Bone marrow (tissue), 2 donors: ENCODE data around the gene DDX49.

Experiments
- DNase-seq, 2 donors: peaks; one replicate each; lab custom pipeline; 2025; lab: John Stamatoyannopoulos, UW

The DDX49 gene, protein sequence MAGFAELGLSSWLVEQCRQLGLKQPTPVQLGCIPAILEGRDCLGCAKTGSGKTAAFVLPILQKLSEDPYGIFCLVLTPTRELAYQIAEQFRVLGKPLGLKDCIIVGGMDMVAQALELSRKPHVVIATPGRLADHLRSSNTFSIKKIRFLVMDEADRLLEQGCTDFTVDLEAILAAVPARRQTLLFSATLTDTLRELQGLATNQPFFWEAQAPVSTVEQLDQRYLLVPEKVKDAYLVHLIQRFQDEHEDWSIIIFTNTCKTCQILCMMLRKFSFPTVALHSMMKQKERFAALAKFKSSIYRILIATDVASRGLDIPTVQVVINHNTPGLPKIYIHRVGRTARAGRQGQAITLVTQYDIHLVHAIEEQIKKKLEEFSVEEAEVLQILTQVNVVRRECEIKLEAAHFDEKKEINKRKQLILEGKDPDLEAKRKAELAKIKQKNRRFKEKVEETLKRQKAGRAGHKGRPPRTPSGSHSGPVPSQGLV

DNA sequence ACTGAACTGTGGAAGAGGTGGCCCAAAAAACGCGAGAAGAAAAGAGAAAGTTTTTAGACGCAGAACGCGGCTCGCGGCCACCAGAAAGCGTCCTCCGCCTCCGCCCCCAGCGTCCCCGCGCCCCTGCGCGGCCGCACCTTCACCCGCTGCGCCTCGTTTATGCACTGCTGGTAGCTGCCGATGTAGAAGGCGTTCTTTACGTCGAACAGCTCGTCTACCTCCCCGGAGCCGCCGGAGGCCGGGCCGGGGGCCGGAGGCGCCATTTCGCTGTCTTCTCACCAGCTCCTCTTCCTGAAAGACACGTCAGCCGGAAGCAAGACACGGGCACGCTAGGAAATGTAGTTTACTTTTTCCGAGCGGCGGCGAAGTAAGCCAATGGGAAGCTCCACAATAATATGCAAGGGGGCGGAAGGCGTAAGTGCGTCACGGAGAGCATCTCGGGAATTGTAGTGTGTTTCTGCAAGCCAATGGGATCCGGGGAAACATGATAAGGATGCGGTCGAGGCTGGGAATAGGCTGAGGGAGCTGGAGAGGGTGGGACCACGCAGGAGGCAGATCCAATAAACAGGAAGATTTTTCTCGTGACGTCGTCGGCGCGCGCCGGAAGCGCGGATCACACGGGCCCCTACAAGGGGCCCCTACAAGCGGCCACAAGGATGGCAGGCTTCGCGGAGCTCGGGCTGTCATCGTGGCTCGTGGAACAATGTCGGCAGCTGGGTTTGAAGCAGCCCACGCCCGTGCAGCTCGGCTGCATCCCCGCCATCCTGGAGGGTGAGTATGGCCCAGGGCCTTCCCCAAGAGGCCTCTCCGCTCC, at the start of gene DDX49, which contains the start of gene COPE:
Gene DDX49, plus strand, starts transcription at position 630 of the 814 bp plus-strand sequence. Its CDS starts 27 bp downstream, at position 657.
Gene COPE, minus strand, starts transcription at position 302 of the 814 bp plus-strand sequence. Its CDS starts 39 bp downstream, at position 263.
- peak; percentile 91 to 100 for DNase-seq

DNA sequence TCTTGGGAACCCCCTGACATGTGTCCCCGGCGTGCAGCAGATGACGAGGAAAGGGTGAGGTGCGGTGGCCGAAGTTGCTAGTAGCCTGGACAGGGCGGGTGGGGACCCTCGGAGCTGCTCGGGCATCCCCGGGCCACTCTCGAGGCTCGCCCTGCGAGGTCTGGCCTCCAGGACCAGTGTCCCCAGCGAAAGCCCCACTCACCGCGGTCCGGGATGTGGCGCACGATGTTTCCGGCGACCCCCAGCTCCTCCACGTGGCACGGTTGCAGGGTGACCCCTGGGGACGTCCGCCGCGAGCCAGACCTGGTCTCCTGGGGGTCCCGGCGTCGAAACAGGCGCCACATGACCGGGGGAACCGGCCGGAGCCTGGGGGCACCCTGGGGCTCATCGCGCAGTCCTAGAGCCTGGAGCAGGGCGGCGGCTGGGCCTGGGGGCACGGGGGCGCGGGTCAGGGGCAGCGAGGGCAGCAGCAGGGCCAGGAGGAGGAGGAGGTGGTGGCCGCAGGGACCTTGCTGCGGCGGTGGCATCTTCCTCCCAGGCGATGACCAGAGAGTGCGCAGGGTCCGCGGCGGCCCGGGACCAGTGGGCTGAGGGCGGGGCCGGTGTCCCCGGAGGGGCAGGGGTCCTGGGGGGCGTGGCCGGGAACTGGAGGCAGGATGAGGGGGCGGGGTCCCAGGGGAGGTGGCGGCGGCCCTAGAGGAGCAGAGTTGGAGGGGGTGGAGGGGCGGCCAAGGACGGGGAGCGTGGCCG, 49.6 kb upstream of the DDX49 start:
- no peak for DNase-seq

GRCh38 chr19:18870531-18871172, 48.9 kb upstream of the DDX49 start:
- no peak for DNase-seq

DNA sequence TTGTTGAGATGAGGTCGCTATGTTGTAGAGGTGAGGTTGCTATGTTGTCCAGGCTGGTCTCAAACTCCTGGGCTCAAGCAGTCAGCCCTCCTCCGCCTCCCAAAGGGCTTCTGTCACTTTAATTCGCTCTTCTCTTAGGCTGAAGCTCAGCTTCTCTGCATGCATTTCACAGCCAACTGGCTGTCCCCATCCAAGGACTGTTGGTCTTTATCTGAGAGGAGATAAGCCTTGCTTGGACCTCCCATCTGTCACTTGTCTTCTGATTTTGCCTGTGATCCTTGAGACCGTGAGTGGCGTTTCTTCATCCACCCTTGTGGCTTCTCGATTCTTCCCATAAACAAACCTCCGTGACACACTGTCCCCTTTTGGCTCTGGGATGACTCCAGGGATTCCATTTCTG, 48.0 kb upstream of the DDX49 start:
- no peak for DNase-seq

DNA sequence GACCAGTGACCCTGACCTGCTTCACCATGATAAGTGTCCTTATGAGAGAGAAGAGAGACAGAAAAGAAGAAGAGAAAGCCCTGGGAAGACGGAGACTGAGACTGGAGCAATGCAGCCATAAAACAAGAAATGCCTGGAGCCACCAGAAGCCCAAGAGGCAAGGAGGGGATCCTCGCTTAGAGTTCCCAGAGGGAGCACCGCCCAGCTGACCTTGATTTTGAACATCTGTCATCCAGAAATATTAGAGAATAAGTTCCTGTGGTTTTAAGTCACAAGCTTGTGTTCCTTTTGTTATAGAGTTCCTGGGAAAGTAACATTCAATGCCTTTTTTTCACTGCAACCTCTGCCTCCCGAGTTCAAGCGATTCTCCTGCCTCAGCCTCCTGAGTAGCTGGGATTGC, 43.8 kb upstream of the DDX49 start:
- DNase-seq: no peak

GRCh38 chr19:18876865-18877264, 42.6 kb upstream of the DDX49 start:
- DNase-seq: no peak

GRCh38 chr19:18878058-18878797, 41.3 kb upstream of the DDX49 start:
- DNase-seq: no peak

- DNase-seq: no peak
Measured at GRCh38 chr19:18878858-18879578, 40.5 kb upstream of the DDX49 start.

- DNase-seq: no peak
Measured at GRCh38 chr19:18879579-18880373, 39.7 kb upstream of the DDX49 start.

DNA sequence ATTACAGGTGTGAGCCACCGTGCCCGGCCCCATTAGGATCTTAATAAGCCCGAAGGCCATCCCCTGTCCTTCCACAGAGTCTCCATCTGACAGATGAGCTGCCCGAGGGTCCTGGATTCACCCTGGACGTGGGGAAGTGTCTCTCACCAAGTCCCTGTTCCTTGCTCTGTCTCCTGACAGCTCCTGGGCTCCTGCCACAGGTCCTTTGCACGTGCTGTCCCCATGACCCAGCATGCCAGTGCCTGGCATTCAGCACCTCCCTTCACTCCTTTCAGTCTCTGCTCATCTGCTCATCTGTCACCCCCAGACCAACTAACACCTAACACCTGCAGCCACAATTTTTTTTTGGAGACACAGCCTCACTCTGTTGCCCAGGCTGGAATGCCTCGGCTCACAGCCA, 38.0 kb upstream of the DDX49 start:
- DNase-seq: no peak

DNA sequence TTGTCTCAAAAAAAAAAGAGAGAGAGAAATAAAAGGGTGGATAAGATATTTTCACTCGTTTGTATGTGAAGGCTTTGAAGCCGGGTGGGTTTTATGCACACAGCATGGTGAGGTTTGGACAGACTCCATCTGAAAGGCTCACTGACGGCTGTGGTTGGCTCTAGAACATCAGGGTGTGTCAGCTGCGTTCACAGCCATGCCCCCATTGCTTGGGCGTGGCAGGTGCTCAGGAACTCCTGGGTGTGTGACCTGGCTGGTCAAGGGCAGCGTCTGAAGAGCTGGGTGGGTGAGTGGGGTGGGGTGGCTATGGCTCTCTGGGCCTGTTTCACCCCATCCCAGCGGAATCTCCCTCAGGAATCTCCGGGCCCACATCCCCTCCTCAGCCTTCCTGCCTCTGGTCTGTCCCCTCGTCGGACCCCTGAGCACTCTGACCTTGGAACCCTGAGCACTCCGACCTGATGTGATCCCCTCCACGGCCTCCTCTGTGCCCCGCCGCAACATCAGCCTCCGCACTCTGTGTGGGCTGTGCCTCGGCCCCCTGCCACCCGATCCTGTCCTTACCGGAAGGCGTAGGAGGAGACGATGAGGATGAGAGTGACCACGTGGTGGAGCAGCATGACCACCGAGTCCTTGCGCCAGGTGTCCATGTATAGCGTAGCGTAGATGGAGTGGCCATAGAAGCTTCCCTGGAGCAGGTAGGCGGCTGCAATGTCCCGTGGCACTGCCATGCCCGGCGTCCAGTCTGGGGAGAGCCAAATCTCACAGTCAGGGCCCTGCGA, 35.8 kb upstream of the DDX49 start:
- no peak for DNase-seq

DNA sequence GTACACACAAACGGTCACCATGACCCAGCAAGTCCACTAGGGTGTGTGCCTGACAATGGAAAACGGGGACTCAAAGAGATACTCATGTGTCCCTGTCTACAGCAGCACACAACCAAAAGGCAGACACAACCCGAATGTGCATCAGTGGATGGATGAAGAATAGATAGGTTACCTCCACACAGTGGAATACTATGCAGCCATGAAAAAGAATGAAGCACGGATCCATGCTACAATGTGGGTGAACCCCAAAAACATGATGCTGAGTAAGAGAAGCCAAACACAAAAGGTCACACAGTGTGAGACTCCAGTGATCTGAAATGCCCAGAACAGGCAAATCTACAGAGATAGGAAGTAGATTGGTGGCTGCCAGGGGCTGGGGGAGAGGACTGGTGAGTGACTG, 32.5 kb upstream of the DDX49 start:
- DNase-seq: no peak

- no peak for DNase-seq
Measured at GRCh38 chr19:18889949-18890745, 29.4 kb upstream of the DDX49 start.

GRCh38 chr19:18893587-18894253, 25.8 kb upstream of the DDX49 start:
- DNase-seq: no peak

GRCh38 chr19:18894254-18895037, 25.1 kb upstream of the DDX49 start:
- no peak for DNase-seq
